Karpas-422 (cell line): Measurements from ENCODE around the gene COMP. TPM values are rescaled to one million over a fixed set of nuclear protein-coding genes. Genes with fewer than 3 reads are reported as not detected.
"Not testable (repeated sequence)": the region's sequence is repeated elsewhere in the genome, so short reads cannot be mapped to it uniquely, and the experiment has no call there.

Source experiments
- DNase-seq: peaks from one replicate; pipeline ENCODE4 v3.0.0-alpha.2; 2015
- H2AFZ ChIP-seq: fragments of 200-600 bp; sonication (generic); 2 replicates; pipeline ENCODE4 v1.6.1; 2014; ENCODE audit warnings: antibody characterized with exemption, low read length, mixed read lengths
- H3K27ac ChIP-seq: fragments of 200-600 bp; sonication (generic); 2 replicates; pipeline ENCODE4 v1.5.1; 2014; ENCODE audit warnings: mild to moderate bottlenecking, low read length, moderate library complexity
- H3K27me3 ChIP-seq: fragments of 200-600 bp; sonication (generic); 2 replicates; pipeline ENCODE4 v1.6.1; 2014; ENCODE audit warnings: low read length, mixed read lengths
- H3K36me3 ChIP-seq: fragments of 200-600 bp; sonication (generic); 2 replicates; pipeline ENCODE4 v1.6.1; 2014; ENCODE audit warnings: low read length, mixed read lengths; ENCODE audit not compliant: insufficient read depth
- H3K4me1 ChIP-seq: fragments of 200-600 bp; sonication (generic); 2 replicates; pipeline ENCODE4 v1.6.1; 2014; ENCODE audit warnings: mild to moderate bottlenecking, low read length, mixed read lengths
- H3K4me2 ChIP-seq: fragments of 200-600 bp; sonication (generic); 2 replicates; pipeline ENCODE4 v1.6.1; 2014; ENCODE audit warnings: low read length, low read depth, mild to moderate bottlenecking; ENCODE audit not compliant: poor library complexity, severe bottlenecking
- H3K4me3 ChIP-seq: fragments of 200-600 bp; sonication (generic); 2 replicates; pipeline ENCODE4 v1.5.1; 2014; ENCODE audit warnings: mild to moderate bottlenecking, antibody characterized with exemption, low read length, mixed read lengths
- H3K79me2 ChIP-seq: fragments of 200-600 bp; sonication (generic); 2 replicates; pipeline ENCODE4 v1.6.1; 2014; ENCODE audit warnings: mild to moderate bottlenecking, low read length, mixed read lengths
- H3K9ac ChIP-seq: fragments of 200-600 bp; sonication (generic); 2 replicates; pipeline ENCODE4 v1.6.0; 2014; ENCODE audit warnings: low read length
- H3K9me2 ChIP-seq: fragments of 200-600 bp; sonication (generic), shearing (Covaris generic); replicated peaks from 2 replicates; pipeline ENCODE4 v1.6.0; 2014; ENCODE audit warnings: mild to moderate bottlenecking, low read length, moderate library complexity; ENCODE audit not compliant: insufficient read depth
- H3K9me3 ChIP-seq: fragments of 300-700, 200-600 bp; sonication (generic); 2 replicates; pipeline ENCODE4 v1.6.1; 2014; ENCODE audit warnings: low read length, mixed read lengths
- H4K20me1 ChIP-seq: fragments of 200-600 bp; sonication (generic); 2 replicates; pipeline ENCODE4 v1.6.1; 2014; ENCODE audit warnings: mild to moderate bottlenecking, antibody characterized with exemption, low read length, low read depth; ENCODE audit not compliant: insufficient read depth
- total RNA-seq: library from RNA; depleted of rRNA; stranded (reverse); fragments of >200 nt; shearing (Covaris generic); gene quantifications from 2 replicates; pipeline ENCODE4 v1.2.3, GENCODE V29; 2014; ENCODE audit warnings: low replicate concordance

Gene COMP
- total RNA-seq, 1 experiment from 2014 or later = not detected

- H3K9me2 ChIP-seq, H3K79me2 ChIP-seq, H3K27ac ChIP-seq, H3K36me3 ChIP-seq, H3K4me2 ChIP-seq, H3K4me1 ChIP-seq, H3K9ac ChIP-seq, H3K4me3 ChIP-seq, DNase-seq, H3K27me3 ChIP-seq, H3K9me3 ChIP-seq, H2AFZ ChIP-seq, H4K20me1 ChIP-seq: not testable (repeated sequence)
Observed at GRCh38 chr19:18811638-18812037, 20.5 kb upstream of the COMP start.

- H2AFZ ChIP-seq = no peak overlapping the region
Observed at GRCh38 chr19:18809149-18809868, 18.2 kb upstream of the COMP start.

GRCh38 chr19:18807861-18808331, 16.8 kb upstream of the COMP start:
- no peak overlapping the region for H3K9ac ChIP-seq
- no peak overlapping the region for H3K4me2 ChIP-seq

More at GRCh38 chr19:18809149-18809868, 18.2 kb upstream of the COMP start:
- Histone ChIP-seq H3K4me3 (no peak overlapping the region), H3K4me2 (no peak overlapping the region), H3K9me2 (no peaks in the 10 kb centered on the region), H3K27ac (no peak overlapping the region), H3K9ac (no peak overlapping the region), H3K79me2 (no peaks in the 10 kb centered on the region), H3K27me3 (no peaks in the 10 kb centered on the region), H3K4me1 (no peaks in the 10 kb centered on the region), H3K36me3 (no peaks in the 10 kb centered on the region), H3K9me3 (no peaks in the 10 kb centered on the region), H4K20me1 (no peaks in the 10 kb centered on the region)
- no peak for DNase-seq

GRCh38 chr19:18804643-18805042, 13.5 kb upstream of the COMP start:
- H3K4me1 ChIP-seq = no peaks in the 10 kb centered on the region
- H3K36me3 ChIP-seq = no peaks in the 10 kb centered on the region
- H3K9me3 ChIP-seq = no peaks in the 10 kb centered on the region
- H3K9ac ChIP-seq = no peak overlapping the region
- no peaks in the 10 kb centered on the region for H4K20me1 ChIP-seq
- H3K4me3 ChIP-seq = no peak overlapping the region
- no peaks in the 10 kb centered on the region for H3K9me2 ChIP-seq
- H3K4me2 ChIP-seq = no peak overlapping the region
- H3K27ac ChIP-seq = no peak overlapping the region
- H2AFZ ChIP-seq = no peak overlapping the region
- H3K79me2 ChIP-seq = no peaks in the 10 kb centered on the region
- no peaks in the 10 kb centered on the region for H3K27me3 ChIP-seq
- no peak for DNase-seq

More at GRCh38 chr19:18807861-18808331, 16.8 kb upstream of the COMP start:
- no peaks in the 10 kb centered on the region for H3K9me3 ChIP-seq
- H3K9me2 ChIP-seq = no peaks in the 10 kb centered on the region
- H3K79me2 ChIP-seq = no peaks in the 10 kb centered on the region
- H3K27me3 ChIP-seq = no peaks in the 10 kb centered on the region
- no peak for DNase-seq
- H3K4me3 ChIP-seq = no peak overlapping the region
- H3K4me1 ChIP-seq = no peaks in the 10 kb centered on the region
- H3K36me3 ChIP-seq = no peaks in the 10 kb centered on the region
- no peaks in the 10 kb centered on the region for H4K20me1 ChIP-seq
- H3K27ac ChIP-seq = no peak overlapping the region
- H2AFZ ChIP-seq = no peak overlapping the region

GRCh38 chr19:18804139-18804601, 13.1 kb upstream of the COMP start:
- Histone ChIP-seq H3K9ac (no peak overlapping the region), H3K4me2 (no peak overlapping the region), H3K79me2 (no peaks in the 10 kb centered on the region), H3K27me3 (no peaks in the 10 kb centered on the region), H3K9me2 (no peaks in the 10 kb centered on the region), H3K36me3 (no peaks in the 10 kb centered on the region), H3K4me3 (no peak overlapping the region), H3K9me3 (no peaks in the 10 kb centered on the region), H2AFZ (no peak overlapping the region), H3K4me1 (no peaks in the 10 kb centered on the region), H3K27ac (no peak overlapping the region), H4K20me1 (no peaks in the 10 kb centered on the region)
- no peak for DNase-seq

- H3K36me3 ChIP-seq = no peaks in the 10 kb centered on the region
- H3K79me2 ChIP-seq = no peaks in the 10 kb centered on the region
- H3K9me2 ChIP-seq = no peaks in the 10 kb centered on the region
- H3K9ac ChIP-seq = no peak overlapping the region
- no peaks in the 10 kb centered on the region for H4K20me1 ChIP-seq
- DNase-seq = no peak
- H3K9me3 ChIP-seq = no peaks in the 10 kb centered on the region
- no peaks in the 10 kb centered on the region for H3K27me3 ChIP-seq
- H3K4me2 ChIP-seq = no peak overlapping the region
- no peak overlapping the region for H3K27ac ChIP-seq
- no peak overlapping the region for H3K4me3 ChIP-seq
- H3K4me1 ChIP-seq = no peaks in the 10 kb centered on the region
- H2AFZ ChIP-seq = no peak overlapping the region
Observed at GRCh38 chr19:18803550-18804138, 12.5 kb upstream of the COMP start.

GRCh38 chr19:18802354-18802753, 11.2 kb upstream of the COMP start:
- H2AFZ ChIP-seq = no peak overlapping the region

GRCh38 chr19:18800636-18801035, 9.5 kb upstream of the COMP start:
- Histone ChIP-seq H3K9me3 (no peaks in the 10 kb centered on the region), H3K27ac (no peak overlapping the region), H2AFZ (no peak overlapping the region), H3K4me2 (no peak overlapping the region), H3K9me2 (no peaks in the 10 kb centered on the region), H3K27me3 (no peaks in the 10 kb centered on the region), H3K36me3 (no peaks in the 10 kb centered on the region), H3K9ac (no peak overlapping the region), H4K20me1 (no peaks in the 10 kb centered on the region), H3K79me2 (no peaks in the 10 kb centered on the region), H3K4me1 (no peaks in the 10 kb centered on the region), H3K4me3 (no peak overlapping the region)
- DNase-seq = no peak

More at GRCh38 chr19:18802354-18802753, 11.2 kb upstream of the COMP start:
- peak; percentile 72 for DNase-seq
- Histone ChIP-seq H3K27ac (no peak overlapping the region), H3K9me2 (no peaks in the 10 kb centered on the region), H3K9me3 (no peaks in the 10 kb centered on the region), H4K20me1 (no peaks in the 10 kb centered on the region), H3K36me3 (no peaks in the 10 kb centered on the region), H3K4me3 (no peak overlapping the region), H3K4me2 (no peak overlapping the region), H3K9ac (no peak overlapping the region), H3K4me1 (no peaks in the 10 kb centered on the region), H3K79me2 (no peaks in the 10 kb centered on the region), H3K27me3 (no peaks in the 10 kb centered on the region)
